Mammary epithelial cell (primary cell): ENCODE data around the gene DSCAML1.

ENCODE experiments used
- EZH2 ChIP-seq: IDR thresholded peaks from 2 replicates; pipeline ENCODE4 v1.6.1; 2012; ENCODE audit warnings: low read length, inconsistent platforms, borderline replicate concordance
- TF ChIP-seq, protein P1 (sequence below), 2 donors: IDR thresholded peaks in 1 of 2; conservative IDR thresholded peaks in 1 of 2; 2 replicates each; pipeline ENCODE4 v1.5.1; 2011 to 2012; ENCODE audit warnings: inconsistent platforms in 2 of 2, low read length in 2 of 2, mild to moderate bottlenecking in 2 of 2, control low read depth in 1 of 2, low read depth in 1 of 2; ENCODE audit not compliant: insufficient read depth in 1 of 2; ENCODE audit errors: extremely low read depth in 1 of 2

DNA sequence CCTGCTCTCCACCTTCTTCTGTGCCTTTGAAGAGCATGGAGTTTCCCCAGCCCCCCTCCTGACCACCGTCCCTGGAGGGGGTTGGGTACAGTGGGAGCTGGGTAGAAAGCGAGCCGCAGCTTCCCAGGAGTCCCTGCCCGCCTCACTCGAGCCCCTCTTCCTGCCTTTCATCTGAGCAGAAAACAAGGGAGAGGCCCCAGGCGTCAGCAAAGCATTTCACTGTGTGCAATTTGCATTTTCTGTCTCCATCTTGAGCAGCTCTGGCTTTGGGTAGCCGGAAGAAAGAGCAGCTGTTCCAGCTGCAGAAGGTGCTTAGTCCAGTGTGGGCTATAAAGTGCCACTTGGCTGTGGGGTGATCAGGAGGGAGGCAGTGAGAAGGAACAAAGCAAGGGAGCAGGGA, 239.7 kb downstream of the DSCAML1 start:
- TF ChIP-seq, protein P1, sequence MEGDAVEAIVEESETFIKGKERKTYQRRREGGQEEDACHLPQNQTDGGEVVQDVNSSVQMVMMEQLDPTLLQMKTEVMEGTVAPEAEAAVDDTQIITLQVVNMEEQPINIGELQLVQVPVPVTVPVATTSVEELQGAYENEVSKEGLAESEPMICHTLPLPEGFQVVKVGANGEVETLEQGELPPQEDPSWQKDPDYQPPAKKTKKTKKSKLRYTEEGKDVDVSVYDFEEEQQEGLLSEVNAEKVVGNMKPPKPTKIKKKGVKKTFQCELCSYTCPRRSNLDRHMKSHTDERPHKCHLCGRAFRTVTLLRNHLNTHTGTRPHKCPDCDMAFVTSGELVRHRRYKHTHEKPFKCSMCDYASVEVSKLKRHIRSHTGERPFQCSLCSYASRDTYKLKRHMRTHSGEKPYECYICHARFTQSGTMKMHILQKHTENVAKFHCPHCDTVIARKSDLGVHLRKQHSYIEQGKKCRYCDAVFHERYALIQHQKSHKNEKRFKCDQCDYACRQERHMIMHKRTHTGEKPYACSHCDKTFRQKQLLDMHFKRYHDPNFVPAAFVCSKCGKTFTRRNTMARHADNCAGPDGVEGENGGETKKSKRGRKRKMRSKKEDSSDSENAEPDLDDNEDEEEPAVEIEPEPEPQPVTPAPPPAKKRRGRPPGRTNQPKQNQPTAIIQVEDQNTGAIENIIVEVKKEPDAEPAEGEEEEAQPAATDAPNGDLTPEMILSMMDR (conservative IDR thresholded peaks at IDR 0.05 in 1 of 2, IDR thresholded peaks at IDR 0.05 in 1 of 2; ENCODE audit: extremely low read depth in 1 of 2, insufficient read depth in 1 of 2, low read depth in 1 of 2, low read length in 2 of 2): no peak
- no peak for TF ChIP-seq EZH2
